Neural cell (in vitro differentiated cells): ENCODE data around the gene PHLDB1. TPM values are rescaled to one million over a fixed set of nuclear protein-coding genes. Genes with fewer than 3 reads are reported as not detected.
"Not testable (repeated sequence)": the region's sequence is repeated elsewhere in the genome, so short reads cannot be mapped to it uniquely, and the experiment has no call there.

Source experiments
- H2AFZ ChIP-seq: fragments of 200-600, 300-800 bp; sonication (generic), shearing (Covaris generic); 2 replicates; pipeline ENCODE4 v1.6.0; 2014; ENCODE audit warnings: low read depth, mild to moderate bottlenecking, antibody characterized with exemption, low read length, moderate library complexity
- H3F3A ChIP-seq: fragments of 200-600 bp; shearing (Covaris generic); 2 replicates; pipeline ENCODE4 v1.6.1; 2016; ENCODE audit warnings: mild to moderate bottlenecking, moderate library complexity, mixed read lengths, antibody characterized with exemption, low read length; ENCODE audit not compliant: insufficient read depth, poor library complexity, severe bottlenecking
- H3K27ac ChIP-seq: fragments of 200-600, 300-800 bp; sonication (generic), shearing (Covaris generic); 2 replicates; pipeline ENCODE4 v1.5.1; 2014; ENCODE audit warnings: mild to moderate bottlenecking, low read length, moderate library complexity
- H3K27me3 ChIP-seq: fragments of 300-800, 200-600 bp; sonication (generic), shearing (Covaris generic); 2 replicates; pipeline ENCODE4 v1.6.0; 2014; ENCODE audit warnings: mild to moderate bottlenecking, low read depth, low read length, moderate library complexity; ENCODE audit not compliant: insufficient read depth
- H3K36me3 ChIP-seq: fragments of 300-800, 200-600 bp; sonication (generic), shearing (Covaris generic); 2 replicates; pipeline ENCODE4 v1.5.1; 2014; ENCODE audit warnings: mild to moderate bottlenecking, antibody characterized with exemption, low read length, moderate library complexity; ENCODE audit not compliant: insufficient read depth
- H3K4me2 ChIP-seq: fragments of 300-800, 200-600 bp; sonication (generic), shearing (Covaris generic); 2 replicates; pipeline ENCODE4 v1.6.0; 2014; ENCODE audit warnings: mild to moderate bottlenecking, low read length
- H3K4me3 ChIP-seq: fragments of 300-800, 200-600 bp; sonication (generic), shearing (Covaris generic); 2 replicates; pipeline ENCODE4 v1.5.1; 2014; ENCODE audit warnings: mild to moderate bottlenecking, low read length, moderate library complexity
- H3K79me2 ChIP-seq: fragments of 200-600 bp; shearing (Covaris generic); replicated peaks from 2 replicates; pipeline ENCODE4 v1.6.0; 2014; ENCODE audit warnings: mild to moderate bottlenecking, low read length, moderate library complexity; ENCODE audit not compliant: insufficient read depth
- H3K9ac ChIP-seq: fragments of 300-800, 200-600 bp; sonication (generic), shearing (Covaris generic); 2 replicates; pipeline ENCODE4 v1.6.1; 2016; ENCODE audit warnings: mild to moderate bottlenecking, low read length, mixed read lengths
- H3K9me2 ChIP-seq: fragments of 200-600 bp; shearing (Covaris generic); 2 replicates; pipeline ENCODE4 v1.6.1; 2016; ENCODE audit warnings: mild to moderate bottlenecking, low read length, mixed read lengths; ENCODE audit not compliant: insufficient read depth
- H3K9me3 ChIP-seq: fragments of 200-600, 300-800 bp; sonication (generic), shearing (Covaris generic); 2 replicates; pipeline ENCODE4 v1.6.1; 2016; ENCODE audit warnings: mild to moderate bottlenecking, mixed run types, low read length, moderate library complexity, mixed read lengths
- H4K20me1 ChIP-seq: fragments of 200-600 bp; shearing (Covaris generic); 2 replicates; pipeline ENCODE4 v1.6.1; 2016; ENCODE audit warnings: mild to moderate bottlenecking, mixed run types; ENCODE audit not compliant: insufficient read depth
- EP300 ChIP-seq: fragments of 450-650 bp; conservative IDR thresholded peaks from 2 replicates; pipeline ENCODE4 v1.6.1; 2014; ENCODE audit warnings: antibody characterized with exemption, mild to moderate bottlenecking, moderate library complexity; ENCODE audit not compliant: poor library complexity, severe bottlenecking
- EZH2 ChIP-seq: fragments of 200-600, 300-800 bp; shearing (Covaris generic), sonication (generic); IDR thresholded peaks from 2 replicates; pipeline ENCODE4 v1.6.1; 2014; ENCODE audit warnings: antibody characterized with exemption, low read length, borderline replicate concordance, mild to moderate bottlenecking; ENCODE audit not compliant: insufficient read depth, poor library complexity, severe bottlenecking
- MXI1 ChIP-seq: fragments of 450-650 bp; conservative IDR thresholded peaks from 2 replicates; pipeline ENCODE4 v1.6.1; 2014; ENCODE audit warnings: antibody characterized with exemption, mild to moderate bottlenecking; ENCODE audit not compliant: poor library complexity, severe bottlenecking
- POLR2AphosphoS5 ChIP-seq: IDR thresholded peaks from 2 replicates; pipeline ENCODE4 v1.6.1; 2012
- RAD21 ChIP-seq: fragments of 450-650 bp; conservative IDR thresholded peaks from 2 replicates; pipeline ENCODE4 v1.6.1; 2014; ENCODE audit warnings: antibody characterized with exemption, mild to moderate bottlenecking, moderate library complexity
- SMC3 ChIP-seq: fragments of 450-650 bp; conservative IDR thresholded peaks from 2 replicates; pipeline ENCODE4 v1.6.1; 2014; ENCODE audit warnings: antibody characterized with exemption, mild to moderate bottlenecking, moderate library complexity; ENCODE audit not compliant: poor library complexity
- TAF1 ChIP-seq: IDR thresholded peaks from 2 replicates; pipeline ENCODE4 v1.6.1; 2012; ENCODE audit warnings: low read depth
- polyA plus RNA-seq: library from polyadenylated mRNA; depleted of rRNA; stranded (reverse); fragments of >200 nt; gene quantifications from 2 replicates; pipeline ENCODE4 v1.2.3, GENCODE V29; 2014
- TF ChIP-seq, protein P1 (sequence below): fragments of 450-650 bp; IDR thresholded peaks from 2 replicates; pipeline ENCODE4 v1.5.1; 2014; ENCODE audit warnings: antibody characterized with exemption, mild to moderate bottlenecking, moderate library complexity; ENCODE audit not compliant: poor library complexity, severe bottlenecking
- TF ChIP-seq, protein P2 (sequence below): IDR thresholded peaks from 2 replicates; pipeline ENCODE4 v1.6.1; 2012; ENCODE audit warnings: borderline replicate concordance

PHLDB1 gene
- polyA plus RNA-seq, 1 donor from 2014 or later = 114 TPM

DNA sequence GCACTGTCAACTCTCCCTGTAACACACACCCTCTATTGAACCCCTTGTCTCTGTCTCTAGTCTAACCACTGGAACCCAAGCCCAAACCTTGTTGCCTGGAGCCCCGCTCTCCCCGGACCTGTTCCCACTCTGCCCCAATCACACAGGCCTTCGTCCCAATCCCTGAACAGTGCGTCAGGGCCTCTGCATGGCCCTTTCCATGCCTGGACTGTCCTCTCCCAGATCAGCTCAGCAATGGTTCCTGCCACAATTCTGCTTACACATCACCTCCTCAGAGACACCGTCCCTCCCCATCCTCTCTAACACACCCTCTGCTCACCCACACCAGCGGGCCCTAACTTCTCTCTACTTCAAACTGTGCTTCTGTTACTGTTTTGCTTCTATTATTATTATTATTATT is 70.6 kb downstream of the PHLDB1 start:
- no peak overlapping the region for H3K4me3 ChIP-seq

DNA sequence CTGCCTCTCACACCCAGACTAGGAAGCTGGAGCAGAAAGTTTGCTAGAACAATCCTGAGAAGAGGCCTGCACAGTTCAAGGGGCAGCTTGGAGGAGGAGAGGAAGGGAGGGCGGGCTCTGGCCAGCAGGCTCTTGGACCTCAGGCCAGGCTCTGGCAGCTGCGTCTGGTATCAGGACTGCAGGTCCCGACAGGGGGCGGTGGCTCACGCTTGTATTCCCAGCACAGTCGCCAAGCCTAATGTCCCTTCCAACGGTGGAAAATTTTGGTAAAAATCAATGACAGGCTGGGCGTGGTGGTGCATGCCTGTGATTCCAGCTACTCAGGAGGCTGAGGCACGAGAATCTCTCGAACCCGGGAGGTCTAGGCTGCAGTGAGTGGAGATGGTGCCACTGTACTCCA is 71.5 kb downstream of the PHLDB1 start:
- not testable (repeated sequence) for H3K9me3 ChIP-seq, H3K9ac ChIP-seq, H2AFZ ChIP-seq, H3K79me2 ChIP-seq, H3F3A ChIP-seq, H4K20me1 ChIP-seq, H3K4me2 ChIP-seq, H3K4me3 ChIP-seq, H3K27me3 ChIP-seq, H3K27ac ChIP-seq, H3K36me3 ChIP-seq, H3K9me2 ChIP-seq

More for the DNA sequence above, 70.6 kb downstream of the PHLDB1 start:
- Histone ChIP-seq H4K20me1 (no peaks in the 10 kb centered on the region), H3F3A (no peaks in the 10 kb centered on the region), H3K4me2 (no peak overlapping the region), H3K36me3 (no peaks in the 10 kb centered on the region), H3K27me3 (no peaks in the 10 kb centered on the region), H2AFZ (no peak overlapping the region), H3K79me2 (no peaks in the 10 kb centered on the region), H3K9ac (no peak overlapping the region), H3K27ac (no peak overlapping the region), H3K9me3 (no peaks in the 10 kb centered on the region), H3K9me2 (no peaks in the 10 kb centered on the region)
- TF ChIP-seq EP300 (no peak), POLR2AphosphoS5 (no peak), TAF1 (no peak), RAD21 (no peak), MXI1 (no peak)
- TF ChIP-seq, protein P1, sequence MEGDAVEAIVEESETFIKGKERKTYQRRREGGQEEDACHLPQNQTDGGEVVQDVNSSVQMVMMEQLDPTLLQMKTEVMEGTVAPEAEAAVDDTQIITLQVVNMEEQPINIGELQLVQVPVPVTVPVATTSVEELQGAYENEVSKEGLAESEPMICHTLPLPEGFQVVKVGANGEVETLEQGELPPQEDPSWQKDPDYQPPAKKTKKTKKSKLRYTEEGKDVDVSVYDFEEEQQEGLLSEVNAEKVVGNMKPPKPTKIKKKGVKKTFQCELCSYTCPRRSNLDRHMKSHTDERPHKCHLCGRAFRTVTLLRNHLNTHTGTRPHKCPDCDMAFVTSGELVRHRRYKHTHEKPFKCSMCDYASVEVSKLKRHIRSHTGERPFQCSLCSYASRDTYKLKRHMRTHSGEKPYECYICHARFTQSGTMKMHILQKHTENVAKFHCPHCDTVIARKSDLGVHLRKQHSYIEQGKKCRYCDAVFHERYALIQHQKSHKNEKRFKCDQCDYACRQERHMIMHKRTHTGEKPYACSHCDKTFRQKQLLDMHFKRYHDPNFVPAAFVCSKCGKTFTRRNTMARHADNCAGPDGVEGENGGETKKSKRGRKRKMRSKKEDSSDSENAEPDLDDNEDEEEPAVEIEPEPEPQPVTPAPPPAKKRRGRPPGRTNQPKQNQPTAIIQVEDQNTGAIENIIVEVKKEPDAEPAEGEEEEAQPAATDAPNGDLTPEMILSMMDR = no peak
- TF ChIP-seq, protein P2, sequence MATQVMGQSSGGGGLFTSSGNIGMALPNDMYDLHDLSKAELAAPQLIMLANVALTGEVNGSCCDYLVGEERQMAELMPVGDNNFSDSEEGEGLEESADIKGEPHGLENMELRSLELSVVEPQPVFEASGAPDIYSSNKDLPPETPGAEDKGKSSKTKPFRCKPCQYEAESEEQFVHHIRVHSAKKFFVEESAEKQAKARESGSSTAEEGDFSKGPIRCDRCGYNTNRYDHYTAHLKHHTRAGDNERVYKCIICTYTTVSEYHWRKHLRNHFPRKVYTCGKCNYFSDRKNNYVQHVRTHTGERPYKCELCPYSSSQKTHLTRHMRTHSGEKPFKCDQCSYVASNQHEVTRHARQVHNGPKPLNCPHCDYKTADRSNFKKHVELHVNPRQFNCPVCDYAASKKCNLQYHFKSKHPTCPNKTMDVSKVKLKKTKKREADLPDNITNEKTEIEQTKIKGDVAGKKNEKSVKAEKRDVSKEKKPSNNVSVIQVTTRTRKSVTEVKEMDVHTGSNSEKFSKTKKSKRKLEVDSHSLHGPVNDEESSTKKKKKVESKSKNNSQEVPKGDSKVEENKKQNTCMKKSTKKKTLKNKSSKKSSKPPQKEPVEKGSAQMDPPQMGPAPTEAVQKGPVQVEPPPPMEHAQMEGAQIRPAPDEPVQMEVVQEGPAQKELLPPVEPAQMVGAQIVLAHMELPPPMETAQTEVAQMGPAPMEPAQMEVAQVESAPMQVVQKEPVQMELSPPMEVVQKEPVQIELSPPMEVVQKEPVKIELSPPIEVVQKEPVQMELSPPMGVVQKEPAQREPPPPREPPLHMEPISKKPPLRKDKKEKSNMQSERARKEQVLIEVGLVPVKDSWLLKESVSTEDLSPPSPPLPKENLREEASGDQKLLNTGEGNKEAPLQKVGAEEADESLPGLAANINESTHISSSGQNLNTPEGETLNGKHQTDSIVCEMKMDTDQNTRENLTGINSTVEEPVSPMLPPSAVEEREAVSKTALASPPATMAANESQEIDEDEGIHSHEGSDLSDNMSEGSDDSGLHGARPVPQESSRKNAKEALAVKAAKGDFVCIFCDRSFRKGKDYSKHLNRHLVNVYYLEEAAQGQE = no peak

DNA sequence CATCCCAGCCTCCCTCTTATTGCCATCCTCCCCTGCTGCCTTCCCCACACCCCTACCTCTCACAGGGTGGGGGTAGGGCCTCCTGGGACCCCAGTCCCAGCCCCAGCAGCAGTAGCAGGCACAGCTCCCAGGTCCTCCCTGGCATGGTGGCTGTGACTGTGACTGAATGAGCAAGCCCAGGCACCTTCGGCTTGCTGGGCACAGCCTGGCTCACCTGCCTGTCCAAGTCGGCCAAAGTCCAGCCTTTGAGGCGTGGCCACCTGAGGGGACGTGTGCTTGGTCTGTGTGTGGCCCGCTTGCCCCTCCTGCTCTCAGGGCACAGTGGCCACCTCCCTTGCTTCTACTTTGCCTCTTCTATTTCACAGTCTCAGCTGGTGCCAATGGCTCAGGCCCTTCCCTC is 72.1 kb downstream of the PHLDB1 start, which contains the start of gene TREH:
TSS of gene TREH (minus strand) at position 168 of the 400 bp plus-strand sequence. CDS start at position 145, 23 bp downstream.
- no peak within 1 kb of the TSS for H3K4me3 ChIP-seq
- H3K36me3 ChIP-seq = no peaks in the 10 kb centered on the region
- no peaks in the 10 kb centered on the region for H4K20me1 ChIP-seq
- H3F3A ChIP-seq = no peaks in the 10 kb centered on the region
- no peak for TF ChIP-seq TAF1
- no peak for TF ChIP-seq SMC3
- TF ChIP-seq, protein P1 = no peak
- TF ChIP-seq, protein P2 = no peak
- TF ChIP-seq EP300 = no peak
- no peak for TF ChIP-seq RAD21
- TF ChIP-seq MXI1 = no peak
- no peak for TF ChIP-seq POLR2AphosphoS5
- no peak for TF ChIP-seq EZH2
- H3K9me3 ChIP-seq = no peaks in the 10 kb centered on the region
- H3K79me2 ChIP-seq = no peaks in the 10 kb centered on the region
- H3K27me3 ChIP-seq = no peaks in the 10 kb centered on the region
- no peak within 1 kb of the TSS for H3K9ac ChIP-seq
- H3K9me2 ChIP-seq = no peaks in the 10 kb centered on the region
- H3K27ac ChIP-seq = no peak within 1 kb of the TSS
- no peak within 1 kb of the TSS for H2AFZ ChIP-seq
- no peak within 1 kb of the TSS for H3K4me2 ChIP-seq
